ENCODE measurements around the gene GEMIN7. TPM values are rescaled to one million over a fixed set of nuclear protein-coding genes. Genes with fewer than 3 reads are reported as not detected.

Gene GEMIN7
- total and polyA plus RNA-seq, 2 of the 13 experiments (the other 11 are each of a cell fraction or from before 2014, with no cell fraction given) = 24.1 to 30.6 TPM

- TF ChIP-seq, protein P1, sequence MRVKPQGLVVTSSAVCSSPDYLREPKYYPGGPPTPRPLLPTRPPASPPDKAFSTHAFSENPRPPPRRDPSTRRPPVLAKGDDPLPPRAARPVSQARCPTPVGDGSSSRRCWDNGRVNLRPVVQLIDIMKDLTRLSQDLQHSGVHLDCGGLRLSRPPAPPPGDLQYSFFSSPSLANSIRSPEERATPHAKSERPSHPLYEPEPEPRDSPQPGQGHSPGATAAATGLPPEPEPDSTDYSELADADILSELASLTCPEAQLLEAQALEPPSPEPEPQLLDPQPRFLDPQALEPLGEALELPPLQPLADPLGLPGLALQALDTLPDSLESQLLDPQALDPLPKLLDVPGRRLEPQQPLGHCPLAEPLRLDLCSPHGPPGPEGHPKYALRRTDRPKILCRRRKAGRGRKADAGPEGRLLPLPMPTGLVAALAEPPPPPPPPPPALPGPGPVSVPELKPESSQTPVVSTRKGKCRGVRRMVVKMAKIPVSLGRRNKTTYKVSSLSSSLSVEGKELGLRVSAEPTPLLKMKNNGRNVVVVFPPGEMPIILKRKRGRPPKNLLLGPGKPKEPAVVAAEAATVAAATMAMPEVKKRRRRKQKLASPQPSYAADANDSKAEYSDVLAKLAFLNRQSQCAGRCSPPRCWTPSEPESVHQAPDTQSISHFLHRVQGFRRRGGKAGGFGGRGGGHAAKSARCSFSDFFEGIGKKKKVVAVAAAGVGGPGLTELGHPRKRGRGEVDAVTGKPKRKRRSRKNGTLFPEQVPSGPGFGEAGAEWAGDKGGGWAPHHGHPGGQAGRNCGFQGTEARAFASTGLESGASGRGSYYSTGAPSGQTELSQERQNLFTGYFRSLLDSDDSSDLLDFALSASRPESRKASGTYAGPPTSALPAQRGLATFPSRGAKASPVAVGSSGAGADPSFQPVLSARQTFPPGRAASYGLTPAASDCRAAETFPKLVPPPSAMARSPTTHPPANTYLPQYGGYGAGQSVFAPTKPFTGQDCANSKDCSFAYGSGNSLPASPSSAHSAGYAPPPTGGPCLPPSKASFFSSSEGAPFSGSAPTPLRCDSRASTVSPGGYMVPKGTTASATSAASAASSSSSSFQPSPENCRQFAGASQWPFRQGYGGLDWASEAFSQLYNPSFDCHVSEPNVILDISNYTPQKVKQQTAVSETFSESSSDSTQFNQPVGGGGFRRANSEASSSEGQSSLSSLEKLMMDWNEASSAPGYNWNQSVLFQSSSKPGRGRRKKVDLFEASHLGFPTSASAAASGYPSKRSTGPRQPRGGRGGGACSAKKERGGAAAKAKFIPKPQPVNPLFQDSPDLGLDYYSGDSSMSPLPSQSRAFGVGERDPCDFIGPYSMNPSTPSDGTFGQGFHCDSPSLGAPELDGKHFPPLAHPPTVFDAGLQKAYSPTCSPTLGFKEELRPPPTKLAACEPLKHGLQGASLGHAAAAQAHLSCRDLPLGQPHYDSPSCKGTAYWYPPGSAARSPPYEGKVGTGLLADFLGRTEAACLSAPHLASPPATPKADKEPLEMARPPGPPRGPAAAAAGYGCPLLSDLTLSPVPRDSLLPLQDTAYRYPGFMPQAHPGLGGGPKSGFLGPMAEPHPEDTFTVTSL (CRISPR knock-in tag; IDR thresholded peaks at IDR 0.05; ENCODE audit: borderline replicate concordance) = 0 out of 2 replicates have a peak, but pooled peaks have one; percentile 15
- no peak for TF ChIP-seq SIN3B (IDR thresholded peaks at IDR 0.05; ENCODE audit: low read length)
- TF ChIP-seq IKZF5 (CRISPR knock-in tag; IDR thresholded peaks at IDR 0.05) = peak; percentile 70; the same call in 1 of the 2 replicates
- TF ChIP-seq, protein P2, sequence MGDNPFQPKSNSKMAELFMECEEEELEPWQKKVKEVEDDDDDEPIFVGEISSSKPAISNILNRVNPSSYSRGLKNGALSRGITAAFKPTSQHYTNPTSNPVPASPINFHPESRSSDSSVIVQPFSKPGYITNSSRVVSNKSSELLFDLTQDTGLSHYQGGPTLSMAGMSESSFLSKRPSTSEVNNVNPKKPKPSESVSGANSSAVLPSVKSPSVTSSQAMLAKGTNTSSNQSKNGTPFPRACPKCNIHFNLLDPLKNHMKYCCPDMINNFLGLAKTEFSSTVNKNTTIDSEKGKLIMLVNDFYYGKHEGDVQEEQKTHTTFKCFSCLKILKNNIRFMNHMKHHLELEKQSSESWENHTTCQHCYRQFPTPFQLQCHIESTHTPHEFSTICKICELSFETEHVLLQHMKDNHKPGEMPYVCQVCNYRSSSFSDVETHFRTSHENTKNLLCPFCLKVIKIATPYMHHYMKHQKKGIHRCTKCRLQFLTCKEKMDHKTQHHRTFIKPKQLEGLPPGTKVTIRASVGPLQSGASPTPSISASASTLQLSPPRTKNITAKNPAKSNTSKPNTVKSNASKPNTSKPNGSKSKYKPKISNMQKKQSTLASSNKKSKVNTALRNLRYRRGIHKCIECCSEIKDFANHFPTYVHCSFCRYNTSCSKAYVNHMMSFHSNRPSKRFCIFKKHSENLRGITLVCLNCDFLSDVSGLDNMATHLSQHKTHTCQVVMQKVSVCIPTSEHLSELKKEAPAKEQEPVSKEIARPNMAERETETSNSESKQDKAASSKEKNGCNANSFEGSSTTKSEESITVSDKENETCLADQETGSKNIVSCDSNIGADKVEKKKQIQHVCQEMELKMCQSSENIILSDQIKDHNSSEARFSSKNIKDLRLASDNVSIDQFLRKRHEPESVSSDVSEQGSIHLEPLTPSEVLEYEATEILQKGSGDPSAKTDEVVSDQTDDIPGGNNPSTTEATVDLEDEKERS (CRISPR knock-in tag; IDR thresholded peaks at IDR 0.05) = 0 out of 2 replicates have a peak, but pooled peaks have one; percentile 46
- TF ChIP-seq ZNF230 (CRISPR knock-in tag; IDR thresholded peaks at IDR 0.05) = 0 out of 2 replicates have a peak, but pooled peaks have one; percentile 59
- TF ChIP-seq HNF4G (IDR thresholded peaks at IDR 0.05; ENCODE audit: borderline replicate concordance, low read depth, low read length) = peak; percentile 84
- peak; percentile 77 for TF ChIP-seq HNF4G (CRISPR knock-in tag; IDR thresholded peaks at IDR 0.05; ENCODE audit: borderline replicate concordance, low read depth)
- TF ChIP-seq MIER3 (CRISPR knock-in tag; IDR thresholded peaks at IDR 0.05; ENCODE audit: borderline replicate concordance) = 0 out of 2 replicates have a peak, but pooled peaks have one; percentile 25
- 0 out of 2 replicates have a peak, but pooled peaks have one; percentile 24 for TF ChIP-seq BCL6 (CRISPR knock-in tag; IDR thresholded peaks at IDR 0.05)
- TF ChIP-seq SOX5 (CRISPR knock-in tag; IDR thresholded peaks at IDR 0.05; ENCODE audit: borderline replicate concordance) = peak; percentile 35; the same call in 1 of the 2 replicates
- peak; percentile 65; the same call in 1 of the 2 replicates for TF ChIP-seq HOXA3 (CRISPR knock-in tag; IDR thresholded peaks at IDR 0.05)
- peak; percentile 53; the same call in 1 of the 2 replicates for TF ChIP-seq SP4 (CRISPR knock-in tag; IDR thresholded peaks at IDR 0.05)
- peak; percentile 65; the same call in 1 of the 2 replicates for TF ChIP-seq ZFY (CRISPR knock-in tag; IDR thresholded peaks at IDR 0.05)
- TF ChIP-seq SOX6 (IDR thresholded peaks at IDR 0.05) = no peak
- peak; percentile 65 for TF ChIP-seq SOX6 (CRISPR knock-in tag; IDR thresholded peaks at IDR 0.05)
- peak; percentile 70; the same call in 1 of the 2 replicates for TF ChIP-seq ZBTB38 (CRISPR knock-in tag; IDR thresholded peaks at IDR 0.05)
- TF ChIP-seq RAD51 (IDR thresholded peaks at IDR 0.05; ENCODE audit: borderline replicate concordance) = no peak
- TF ChIP-seq NFE2L2 (IDR thresholded peaks at IDR 0.05; ENCODE audit: low read length) = no peak
Measured at GRCh38 chr19:45103508-45104319, 24.7 kb downstream of the GEMIN7 start (continued).
